K562 (cell line): Measurements from ENCODE around the gene C20orf96. TPM values are rescaled to one million over a fixed set of nuclear protein-coding genes. Genes with fewer than 3 reads are reported as not detected.
A peak's percentile ranks its signal among the peaks of the same experiment; 100 is the strongest.

Experiments
- CC2D1A ChIP-seq: fragments of 450-650 bp; IDR thresholded peaks from 2 replicates; pipeline ENCODE4 v1.6.1; 2017; ENCODE audit warnings: mild to moderate bottlenecking
- CEBPB ChIP-seq: fragments of 450-650 bp; IDR thresholded peaks from 2 replicates; pipeline ENCODE4 v1.6.1; 2016; ENCODE audit warnings: missing genetic modification characterization, missing compliant biosample characterization
- ESRRA ChIP-seq: fragments of 450-650 bp; IDR thresholded peaks from 2 replicates; pipeline ENCODE4 v1.6.1; 2014; ENCODE audit warnings: low read depth, mild to moderate bottlenecking, moderate library complexity, borderline replicate concordance
- NONO ChIP-seq, 2 experiments: fragments of 200-400 bp in 1 of 2; fragments of 450-650 bp in 1 of 2; formaldehyde crosslinking in 1 of 2; IDR thresholded peaks; 2 replicates each; pipeline ENCODE4 v1.6.1; 2017; ENCODE audit warnings: low read depth in 2 of 2, mild to moderate bottlenecking in 2 of 2, moderate library complexity in 2 of 2, low read length in 1 of 2
- PCBP2 ChIP-seq: fragments of 200-400 bp; formaldehyde crosslinking; IDR thresholded peaks from 2 replicates; pipeline ENCODE4 v1.6.1; 2018; ENCODE audit warnings: low read length, low read depth, mild to moderate bottlenecking, moderate library complexity; ENCODE audit not compliant: poor library complexity, severe bottlenecking
- PHF20 ChIP-seq: fragments of 450-650 bp; IDR thresholded peaks from 2 replicates; pipeline ENCODE4 v1.6.1; 2018; ENCODE audit not compliant: partially characterized antibody
- RBM17 ChIP-seq: fragments of 200-400 bp; formaldehyde crosslinking; IDR thresholded peaks from 2 replicates; pipeline ENCODE4 v1.6.1; 2017; ENCODE audit warnings: low read depth, mild to moderate bottlenecking, low read length, borderline replicate concordance
- SAFB ChIP-seq: fragments of 200-400 bp; formaldehyde crosslinking; IDR thresholded peaks from 2 replicates; pipeline ENCODE4 v1.6.1; 2017; ENCODE audit warnings: low read depth, low read length, borderline replicate concordance
- SMAD3 ChIP-seq: fragments of 450-650 bp; formaldehyde crosslinking; conservative IDR thresholded peaks from 2 replicates; pipeline ENCODE4 v1.4.0; 2020; ENCODE audit warnings: mild to moderate bottlenecking
- XRCC4 ChIP-seq: IDR thresholded peaks from one replicate; pipeline ENCODE4 v1.6.1; 2011; ENCODE audit not compliant: insufficient read depth, insufficient read length; ENCODE audit errors: extremely low read depth
- ZBED1 ChIP-seq: IDR thresholded peaks from 2 replicates; pipeline ENCODE4 v1.6.1; 2014
- ZKSCAN8 ChIP-seq: fragments of 200-800 bp; sonication (Bioruptor generic); IDR thresholded peaks from 2 replicates; pipeline ENCODE4 v1.6.1; 2016; ENCODE audit warnings: missing genetic modification characterization, missing compliant biosample characterization
- polyA plus RNA-seq, 8 experiments: library from polyadenylated mRNA; depleted of rRNA in 4 of 8; stranded (reverse) in 5 of 8; unstranded in 3 of 8; fragments of >200 nt; fragmentation: Nextera tagmentation in 2 of 8; fragmentation: Illumina TruSeq in 1 of 8; extraction: Ambion mirVana in 2 of 8; extraction: Trizol in 1 of 8; gene quantifications; 2 replicates each; pipeline versions ENCODE4 v1.2.1 to v1.2.3, GENCODE V29; 2011 to 2014; ENCODE audit warnings: inconsistent platforms in 1 of 8, missing spikeins in 1 of 8
- total RNA-seq, 7 experiments: library from RNA; depleted of rRNA in 6 of 7; stranded (reverse); fragments of >200 nt in 6 of 7; fragmentation: Illumina TruSeq in 2 of 7; extraction: Trizol in 2 of 7; gene quantifications; 2 replicates each; pipeline versions ENCODE4 v1.2.1 to v1.2.3, GENCODE V29; 2011 to 2021; ENCODE audit warnings: low replicate concordance in 1 of 7
- TF ChIP-seq, protein P1 (sequence below): fragments of 450-650 bp; IDR thresholded peaks from 2 replicates; pipeline ENCODE4 v1.6.1; 2017; ENCODE audit warnings: antibody characterized with exemption, mild to moderate bottlenecking
- TF ChIP-seq, protein P2 (sequence below): sonication (generic); formaldehyde crosslinking; IDR thresholded peaks from 2 replicates; pipeline ENCODE4 v1.8.0; 2023; ENCODE audit warnings: mild to moderate bottlenecking, missing genetic modification reagents
- TF ChIP-seq, protein P3 (sequence below), 2 experiments: fragments of 450-650 bp; IDR thresholded peaks; 2 replicates each; pipeline ENCODE4 v1.6.1; 2016
- TF ChIP-seq, protein P4 (sequence below), 2 experiments: fragments of 450-650 bp; conservative IDR thresholded peaks; 2 replicates each; pipeline ENCODE4 v1.6.1; 2017; ENCODE audit warnings: mild to moderate bottlenecking in 2 of 2, moderate library complexity in 2 of 2

C20orf96 gene
- total and polyA plus RNA-seq, 9 of the 15 experiments (the other 6 are each of a cell fraction or from before 2014, with no cell fraction given), result 1.7 to 11.7 (median 4.2) TPM

DNA sequence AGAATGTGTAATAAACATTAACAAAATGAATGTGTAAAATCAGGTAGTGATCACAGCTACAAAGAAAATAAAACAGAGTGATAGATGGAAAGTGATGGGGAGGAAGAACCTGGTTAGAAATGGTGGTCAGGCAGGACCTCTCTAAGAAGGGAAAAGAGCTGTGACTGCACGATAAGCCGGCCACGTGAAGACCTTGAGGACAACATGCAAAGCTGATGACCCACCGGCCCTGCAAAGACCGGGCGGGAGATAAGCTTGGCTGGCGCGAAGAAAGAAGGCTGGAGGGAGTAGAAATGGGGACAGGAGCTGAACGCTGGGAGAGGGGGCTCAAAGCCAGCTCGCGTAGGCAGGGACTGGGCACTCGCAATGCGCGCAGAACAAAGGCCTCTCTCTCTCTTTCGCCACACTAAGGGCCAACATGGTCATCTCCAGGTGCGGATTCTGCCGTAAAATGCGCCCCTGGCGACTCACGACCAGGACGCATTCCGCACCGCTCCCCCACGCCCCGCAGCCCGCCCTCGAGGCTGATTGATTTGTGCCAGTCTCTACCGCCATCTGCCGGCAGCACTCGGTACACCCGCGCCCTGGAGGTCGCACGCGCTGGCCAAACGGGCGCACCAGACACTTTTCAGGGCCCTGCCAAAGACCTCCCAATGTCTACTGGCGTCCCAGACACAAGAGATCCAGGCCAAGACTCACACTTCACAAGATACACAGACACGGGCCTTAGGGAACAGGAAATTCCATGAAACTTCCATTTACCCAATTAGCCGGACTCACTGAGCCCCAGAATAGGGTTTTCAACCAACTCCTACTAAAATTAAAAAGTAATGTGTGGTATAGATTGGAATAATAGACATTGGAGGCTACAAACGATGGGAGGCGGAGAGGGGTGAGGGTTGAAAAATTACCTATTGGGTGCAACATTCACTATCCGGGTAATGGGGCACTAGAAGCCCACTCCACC lies 23.7 kb downstream of the C20orf96 start (continued):
- TF ChIP-seq SAFB (no peak), ESRRA (0 out of 2 replicates have a peak, but pooled peaks have one; percentile 43), CC2D1A (no peak; the same call in 1 of the 2 replicates), ZBED1 (peak; percentile 21; the same call in 1 of the 2 replicates), SMAD3 (0 out of 2 replicates have a peak, but pooled peaks have one; percentile 22), ZKSCAN8 (0 out of 2 replicates have a peak, but pooled peaks have one; percentile 77), PHF20 (peak; percentile 52), XRCC4 (no peak), PCBP2 (no peak), NONO (IDR thresholded peaks at IDR 0.05; ENCODE audit: low read depth in 2 of 2, low read length in 1 of 2) (no peak), RBM17 (no peak), CEBPB (tag) (peak; percentile 47; the same call in 1 of the 2 replicates)
- TF ChIP-seq, protein P1, sequence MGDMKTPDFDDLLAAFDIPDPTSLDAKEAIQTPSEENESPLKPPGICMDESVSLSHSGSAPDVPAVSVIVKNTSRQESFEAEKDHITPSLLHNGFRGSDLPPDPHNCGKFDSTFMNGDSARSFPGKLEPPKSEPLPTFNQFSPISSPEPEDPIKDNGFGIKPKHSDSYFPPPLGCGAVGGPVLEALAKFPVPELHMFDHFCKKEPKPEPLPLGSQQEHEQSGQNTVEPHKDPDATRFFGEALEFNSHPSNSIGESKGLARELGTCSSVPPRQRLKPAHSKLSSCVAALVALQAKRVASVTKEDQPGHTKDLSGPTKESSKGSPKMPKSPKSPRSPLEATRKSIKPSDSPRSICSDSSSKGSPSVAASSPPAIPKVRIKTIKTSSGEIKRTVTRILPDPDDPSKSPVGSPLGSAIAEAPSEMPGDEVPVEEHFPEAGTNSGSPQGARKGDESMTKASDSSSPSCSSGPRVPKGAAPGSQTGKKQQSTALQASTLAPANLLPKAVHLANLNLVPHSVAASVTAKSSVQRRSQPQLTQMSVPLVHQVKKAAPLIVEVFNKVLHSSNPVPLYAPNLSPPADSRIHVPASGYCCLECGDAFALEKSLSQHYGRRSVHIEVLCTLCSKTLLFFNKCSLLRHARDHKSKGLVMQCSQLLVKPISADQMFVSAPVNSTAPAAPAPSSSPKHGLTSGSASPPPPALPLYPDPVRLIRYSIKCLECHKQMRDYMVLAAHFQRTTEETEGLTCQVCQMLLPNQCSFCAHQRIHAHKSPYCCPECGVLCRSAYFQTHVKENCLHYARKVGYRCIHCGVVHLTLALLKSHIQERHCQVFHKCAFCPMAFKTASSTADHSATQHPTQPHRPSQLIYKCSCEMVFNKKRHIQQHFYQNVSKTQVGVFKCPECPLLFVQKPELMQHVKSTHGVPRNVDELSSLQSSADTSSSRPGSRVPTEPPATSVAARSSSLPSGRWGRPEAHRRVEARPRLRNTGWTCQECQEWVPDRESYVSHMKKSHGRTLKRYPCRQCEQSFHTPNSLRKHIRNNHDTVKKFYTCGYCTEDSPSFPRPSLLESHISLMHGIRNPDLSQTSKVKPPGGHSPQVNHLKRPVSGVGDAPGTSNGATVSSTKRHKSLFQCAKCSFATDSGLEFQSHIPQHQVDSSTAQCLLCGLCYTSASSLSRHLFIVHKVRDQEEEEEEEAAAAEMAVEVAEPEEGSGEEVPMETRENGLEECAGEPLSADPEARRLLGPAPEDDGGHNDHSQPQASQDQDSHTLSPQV, result peak; percentile 98
- TF ChIP-seq, protein P2, sequence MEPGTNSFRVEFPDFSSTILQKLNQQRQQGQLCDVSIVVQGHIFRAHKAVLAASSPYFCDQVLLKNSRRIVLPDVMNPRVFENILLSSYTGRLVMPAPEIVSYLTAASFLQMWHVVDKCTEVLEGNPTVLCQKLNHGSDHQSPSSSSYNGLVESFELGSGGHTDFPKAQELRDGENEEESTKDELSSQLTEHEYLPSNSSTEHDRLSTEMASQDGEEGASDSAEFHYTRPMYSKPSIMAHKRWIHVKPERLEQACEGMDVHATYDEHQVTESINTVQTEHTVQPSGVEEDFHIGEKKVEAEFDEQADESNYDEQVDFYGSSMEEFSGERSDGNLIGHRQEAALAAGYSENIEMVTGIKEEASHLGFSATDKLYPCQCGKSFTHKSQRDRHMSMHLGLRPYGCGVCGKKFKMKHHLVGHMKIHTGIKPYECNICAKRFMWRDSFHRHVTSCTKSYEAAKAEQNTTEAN (CRISPR knock-in tag), result peak; percentile 82; the same call in 1 of the 2 replicates
- TF ChIP-seq, protein P3, sequence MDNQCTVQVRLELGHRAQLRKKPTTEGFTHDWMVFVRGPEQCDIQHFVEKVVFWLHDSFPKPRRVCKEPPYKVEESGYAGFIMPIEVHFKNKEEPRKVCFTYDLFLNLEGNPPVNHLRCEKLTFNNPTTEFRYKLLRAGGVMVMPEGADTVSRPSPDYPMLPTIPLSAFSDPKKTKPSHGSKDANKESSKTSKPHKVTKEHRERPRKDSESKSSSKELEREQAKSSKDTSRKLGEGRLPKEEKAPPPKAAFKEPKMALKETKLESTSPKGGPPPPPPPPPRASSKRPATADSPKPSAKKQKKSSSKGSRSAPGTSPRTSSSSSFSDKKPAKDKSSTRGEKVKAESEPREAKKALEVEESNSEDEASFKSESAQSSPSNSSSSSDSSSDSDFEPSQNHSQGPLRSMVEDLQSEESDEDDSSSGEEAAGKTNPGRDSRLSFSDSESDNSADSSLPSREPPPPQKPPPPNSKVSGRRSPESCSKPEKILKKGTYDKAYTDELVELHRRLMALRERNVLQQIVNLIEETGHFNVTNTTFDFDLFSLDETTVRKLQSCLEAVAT (IDR thresholded peaks at IDR 0.05), result 0 out of 4 replicates have a peak, but pooled peaks of 1 of the 2 experiments have one; percentile 5
- TF ChIP-seq, protein P4, sequence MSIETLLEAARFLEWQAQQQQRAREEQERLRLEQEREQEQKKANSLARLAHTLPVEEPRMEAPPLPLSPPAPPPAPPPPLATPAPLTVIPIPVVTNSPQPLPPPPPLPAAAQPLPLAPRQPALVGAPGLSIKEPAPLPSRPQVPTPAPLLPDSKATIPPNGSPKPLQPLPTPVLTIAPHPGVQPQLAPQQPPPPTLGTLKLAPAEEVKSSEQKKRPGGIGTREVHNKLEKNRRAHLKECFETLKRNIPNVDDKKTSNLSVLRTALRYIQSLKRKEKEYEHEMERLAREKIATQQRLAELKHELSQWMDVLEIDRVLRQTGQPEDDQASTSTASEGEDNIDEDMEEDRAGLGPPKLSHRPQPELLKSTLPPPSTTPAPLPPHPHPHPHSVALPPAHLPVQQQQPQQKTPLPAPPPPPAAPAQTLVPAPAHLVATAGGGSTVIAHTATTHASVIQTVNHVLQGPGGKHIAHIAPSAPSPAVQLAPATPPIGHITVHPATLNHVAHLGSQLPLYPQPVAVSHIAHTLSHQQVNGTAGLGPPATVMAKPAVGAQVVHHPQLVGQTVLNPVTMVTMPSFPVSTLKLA (conservative IDR thresholded peaks at IDR 0.05), result peak; percentile 78 to 86; a peak in 3 of 4 replicates
